Right ventricle myocardium superior (tissue), 1 donor: ENCODE data around the gene HBP1. TPM values are rescaled to one million over a fixed set of nuclear protein-coding genes. Genes with fewer than 3 reads are reported as not detected.
"Not testable (repeated sequence)": the region's sequence is repeated elsewhere in the genome, so short reads cannot be mapped to it uniquely, and the experiment has no call there.

Experiments
- ATAC-seq: fragments of 200-7000 bp; cut with Tn5 transposase; one replicate; pipeline ENCODE4 v1.9.1; 2020; ENCODE audit warnings: mild to moderate bottlenecking; ENCODE audit not compliant: poor library complexity
- DNase-seq: peaks from one replicate; pipeline ENCODE4 v3.0.0-alpha.2; 2020
- intact Hi-C: fragments of 100-400 bp; cut with DNase I; formaldehyde crosslinking; loops from one replicate; pipeline ENCODE4 v1.11.2; 2022
- long read RNA-seq: library from polyadenylated mRNA; unstranded; transcript quantifications from one replicate; pipeline ENCODE4 v2.0.0, GENCODE V29; 2021
- total RNA-seq: library from RNA; stranded (reverse); fragmentation: NEBNext Ultra II Directional; extraction: Animal tissue kit (Norgen Biotek cat#: 25700); gene quantifications from one replicate; pipeline ENCODE4 v1.2.1, GENCODE V29; 2021
- donor health status: DM: no; HTN: yes; CAD: no; lungs with severe emphysema.

The HBP1 gene, protein sequence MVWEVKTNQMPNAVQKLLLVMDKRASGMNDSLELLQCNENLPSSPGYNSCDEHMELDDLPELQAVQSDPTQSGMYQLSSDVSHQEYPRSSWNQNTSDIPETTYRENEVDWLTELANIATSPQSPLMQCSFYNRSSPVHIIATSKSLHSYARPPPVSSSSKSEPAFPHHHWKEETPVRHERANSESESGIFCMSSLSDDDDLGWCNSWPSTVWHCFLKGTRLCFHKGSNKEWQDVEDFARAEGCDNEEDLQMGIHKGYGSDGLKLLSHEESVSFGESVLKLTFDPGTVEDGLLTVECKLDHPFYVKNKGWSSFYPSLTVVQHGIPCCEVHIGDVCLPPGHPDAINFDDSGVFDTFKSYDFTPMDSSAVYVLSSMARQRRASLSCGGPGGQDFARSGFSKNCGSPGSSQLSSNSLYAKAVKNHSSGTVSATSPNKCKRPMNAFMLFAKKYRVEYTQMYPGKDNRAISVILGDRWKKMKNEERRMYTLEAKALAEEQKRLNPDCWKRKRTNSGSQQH
- 68.9 TPM for total RNA-seq
- long read RNA-seq, transcript HBP1-201 (11 exons, 2,829 nt): minor isoform, 20 of 76 reads
- long read RNA-seq, transcript HBP1-208 (11 exons, 2,704 nt): major isoform, 28 of 76 reads
- long read RNA-seq, partial matches to known transcripts: 13 of 76 reads
- long read RNA-seq, other reads (novel, unspliced or antisense): 15 of 76 reads

DNA sequence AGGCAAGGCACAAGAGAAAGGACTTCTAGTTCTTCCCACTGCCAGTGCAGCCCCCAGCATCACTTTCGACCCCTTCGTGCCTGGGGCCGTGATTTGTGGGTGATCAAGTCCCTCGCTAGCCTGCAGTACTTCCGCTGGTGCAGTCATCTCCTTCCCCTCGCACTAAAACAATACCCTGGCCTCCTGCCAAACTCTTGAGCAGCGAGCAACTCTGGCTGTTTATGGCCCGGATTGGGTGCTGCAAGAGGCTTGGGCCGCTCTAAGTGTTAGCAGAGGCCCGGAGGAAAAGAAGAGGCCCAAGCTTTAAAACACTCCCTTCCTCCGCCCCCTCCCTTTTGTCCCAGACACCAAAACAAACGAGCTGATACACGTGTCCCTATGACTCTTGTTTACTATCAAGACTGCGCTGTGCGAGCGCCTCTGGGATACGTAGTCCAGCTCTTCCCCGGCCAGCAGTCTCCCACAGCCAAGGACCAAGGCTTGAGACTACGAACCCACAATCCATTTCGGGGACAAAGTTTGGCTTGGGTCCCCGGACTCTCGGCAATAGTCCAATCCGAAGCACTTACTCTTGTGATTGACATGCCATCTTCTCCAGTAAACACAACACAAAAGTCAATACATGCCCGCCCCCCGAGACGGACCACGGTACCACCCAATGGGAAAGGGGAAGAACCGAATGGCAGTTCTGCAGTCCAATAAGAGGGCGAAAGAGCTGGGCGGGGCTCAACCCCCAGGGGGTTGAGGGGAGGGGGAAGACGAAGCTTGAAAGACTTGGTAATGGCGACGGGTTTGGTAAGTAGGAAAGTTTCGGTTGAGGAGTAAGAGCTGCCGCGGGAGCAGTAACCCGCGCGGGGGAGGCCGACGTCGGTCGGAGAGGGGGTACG is at the start of gene HBP1:
TSS of gene HBP1 (plus strand) at position 771 of the 887 bp plus-strand sequence. CDS start 10,891 bp downstream, outside the sequence.
- ATAC-seq: peak; percentile 90
- intact Hi-C loops: no loop called here
- DNase-seq: peak; percentile 98

- intact Hi-C loops: no loop called here
Measured at GRCh38 chr7:107119376-107120105, 49.3 kb upstream of the HBP1 start.

GRCh38 chr7:107122486-107122911 is 46.3 kb upstream of the HBP1 start:
- ATAC-seq (no peak), DNase-seq (no peak)
- intact Hi-C loops: no loop called here

More at GRCh38 chr7:107119376-107120105, 49.3 kb upstream of the HBP1 start:
- peak; percentile 56 for ATAC-seq
- DNase-seq: no peak

DNA sequence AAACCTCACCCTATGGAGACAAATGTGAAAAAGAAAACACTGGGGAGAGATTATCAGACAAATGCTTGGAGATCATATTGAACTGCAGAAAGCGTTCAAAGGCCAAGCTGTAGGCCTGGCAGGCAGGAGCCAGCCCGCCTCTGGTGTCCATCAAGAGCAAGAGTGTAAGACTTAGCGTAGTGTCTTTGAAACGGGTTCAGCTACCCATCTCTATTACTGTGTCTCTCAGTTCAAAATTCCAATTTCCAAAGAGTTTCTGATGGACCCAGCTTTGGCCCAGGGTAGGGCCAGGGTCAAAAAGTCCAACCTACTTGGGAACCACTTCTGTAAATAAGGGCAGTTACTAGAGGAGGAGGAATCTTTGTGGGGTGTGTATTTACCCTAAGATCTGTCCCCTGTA is 45.4 kb upstream of the HBP1 start:
- intact Hi-C loops: no loop called here
- DNase-seq (no peak), ATAC-seq (no peak)

DNA sequence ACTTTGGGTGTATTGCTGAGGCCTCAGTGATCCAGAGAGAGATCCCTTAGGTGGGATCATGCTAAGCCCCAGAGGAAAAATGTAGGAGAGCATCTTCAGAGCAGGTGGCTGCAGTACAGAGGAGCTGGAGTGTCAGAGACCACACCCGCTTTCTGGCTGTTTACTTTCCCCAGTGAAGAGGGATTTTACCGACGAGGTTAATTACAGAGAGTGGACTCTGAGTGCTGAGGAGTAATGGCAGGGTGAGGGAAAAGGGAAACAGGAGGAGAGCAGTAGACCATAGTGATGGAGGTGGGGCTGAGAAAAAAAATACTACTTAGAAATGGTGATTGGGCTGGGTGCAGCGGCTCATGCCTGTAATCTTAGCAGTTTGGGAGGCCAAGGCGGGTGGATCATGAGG is 43.3 kb upstream of the HBP1 start:
- no peak for ATAC-seq
- intact Hi-C loops: no loop called here
- DNase-seq: no peak

DNA sequence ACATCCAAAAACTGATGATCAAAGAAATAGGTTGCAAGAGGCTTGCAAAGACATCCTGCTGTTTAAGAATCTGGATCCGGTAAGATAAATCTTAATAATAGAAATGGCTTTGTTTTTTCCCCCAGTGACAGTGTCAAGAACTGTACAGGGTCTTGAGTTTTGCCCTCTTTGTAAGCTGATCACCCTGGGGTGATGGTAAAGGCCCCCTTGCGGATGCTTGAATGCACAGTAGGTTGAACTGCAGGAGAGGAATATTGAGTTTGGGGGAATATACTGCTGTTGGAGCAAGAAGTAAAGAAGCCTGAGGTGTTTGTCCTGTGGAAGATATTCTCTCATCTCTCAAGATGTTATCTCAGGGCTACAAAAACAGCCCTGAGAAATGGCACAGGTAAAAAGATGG is 40.6 kb upstream of the HBP1 start:
- intact Hi-C loops: no loop called here
- no peak for ATAC-seq
- no peak for DNase-seq

DNA sequence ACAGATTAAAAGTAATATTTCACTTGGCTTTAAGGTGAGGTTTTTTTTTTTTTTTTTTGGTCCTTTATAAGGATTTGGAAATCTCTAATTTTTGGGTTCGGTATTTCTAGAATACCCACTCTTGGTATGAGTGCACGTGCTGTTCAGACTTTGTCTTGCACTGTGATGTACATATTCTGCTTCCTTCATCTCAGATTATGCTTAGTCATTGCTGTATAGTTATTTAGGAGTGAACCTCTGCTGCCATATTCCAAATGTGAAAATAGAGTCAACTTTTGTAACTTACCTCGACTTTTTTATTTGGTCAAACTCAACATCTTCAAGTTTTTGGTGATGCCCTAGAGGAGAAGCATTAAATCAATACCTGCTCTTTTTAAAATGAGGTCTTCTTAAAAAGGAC is 40.1 kb upstream of the HBP1 start:
- no peak for DNase-seq
- intact Hi-C loops: no loop called here
- ATAC-seq: no peak

DNA sequence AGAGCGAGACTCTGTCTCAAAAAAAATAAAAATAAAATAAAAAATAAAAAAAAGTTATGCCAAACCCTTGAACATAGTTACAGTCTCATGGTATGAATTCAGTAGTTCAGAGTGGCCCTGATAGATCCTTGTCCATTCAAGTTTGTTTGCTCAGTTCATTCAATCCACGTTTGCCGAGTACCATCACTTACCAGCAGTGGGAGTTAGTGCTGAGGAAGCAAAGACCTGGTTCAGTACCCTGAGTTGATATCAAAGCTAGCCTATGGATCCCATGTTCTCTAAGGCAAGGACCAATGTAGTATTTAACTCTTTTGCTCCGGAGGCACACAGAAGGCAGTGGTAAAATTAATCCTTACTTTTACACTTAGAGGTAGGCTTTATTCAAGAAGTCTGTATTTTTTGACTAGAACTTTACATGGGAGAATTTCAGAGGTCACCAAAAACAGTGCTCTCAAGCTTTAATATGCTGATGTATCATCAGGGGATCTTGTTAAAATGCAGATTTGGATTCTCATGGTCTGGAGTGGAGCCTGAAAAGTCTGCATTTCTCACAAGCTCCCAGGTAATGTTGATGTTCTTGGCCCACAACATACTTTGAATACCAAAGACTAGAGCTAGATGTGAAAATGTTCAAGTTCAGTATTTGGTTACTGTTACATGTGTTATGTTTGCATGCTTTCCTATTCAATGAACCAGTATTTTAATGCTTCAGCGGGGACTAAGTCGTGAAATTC is 38.1 kb upstream of the HBP1 start:
- ATAC-seq: no peak
- no peak for DNase-seq
- intact Hi-C loops: no loop called here

- no peak for DNase-seq
- ATAC-seq: no peak
- intact Hi-C loops: no loop called here
Measured at GRCh38 chr7:107133396-107133795, 35.4 kb upstream of the HBP1 start.

- intact Hi-C loops: no loop called here
- DNase-seq (no peak), ATAC-seq (no peak)
Measured at GRCh38 chr7:107138696-107139420, 29.9 kb upstream of the HBP1 start.

- intact Hi-C loops, DNase-seq, ATAC-seq: not testable (repeated sequence)
Measured at GRCh38 chr7:107143875-107144274, 24.9 kb upstream of the HBP1 start.

DNA sequence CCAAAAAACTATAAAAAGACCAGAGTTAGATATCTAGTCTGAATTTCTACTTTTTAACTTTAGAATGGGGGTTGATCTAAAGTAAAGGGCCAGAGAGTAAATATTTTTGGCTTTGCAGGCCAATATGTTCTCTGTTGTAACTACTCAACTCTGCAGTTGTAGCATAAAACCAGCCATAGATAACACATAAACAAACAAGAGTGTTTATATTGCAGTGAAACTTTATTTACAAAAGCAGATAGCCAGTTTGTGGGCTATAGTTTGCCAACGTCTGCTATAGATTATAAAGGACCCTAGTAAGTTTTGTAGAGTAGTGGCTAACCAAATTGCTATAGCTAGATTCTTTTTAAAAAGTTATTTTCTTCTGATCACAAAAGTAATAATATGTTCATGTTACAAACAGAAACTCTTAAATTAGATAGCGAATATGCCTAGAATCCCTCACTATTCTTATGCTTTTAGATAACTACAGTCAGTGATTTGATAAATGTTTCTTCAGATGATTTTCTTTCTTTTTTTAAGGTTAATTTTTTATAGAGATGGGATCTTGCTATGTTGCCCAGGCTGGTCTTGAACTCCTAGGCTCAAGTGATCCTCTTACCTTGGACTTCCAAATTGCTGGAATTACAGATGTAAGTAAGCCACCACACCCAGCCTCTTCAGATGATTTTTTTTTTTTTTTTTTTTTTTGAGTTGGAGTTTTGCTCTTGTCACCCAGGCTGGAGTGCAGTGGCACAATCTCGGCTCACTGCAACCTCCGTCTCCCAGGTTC is 23.6 kb upstream of the HBP1 start:
- ATAC-seq: no peak
- intact Hi-C loops: no loop called here

GRCh38 chr7:107147464-107148393 is 21.1 kb upstream of the HBP1 start:
- ATAC-seq: peak; percentile 81
- intact Hi-C loops: no loop called here

More for the DNA sequence above, 23.6 kb upstream of the HBP1 start:
- no peak for DNase-seq

DNA sequence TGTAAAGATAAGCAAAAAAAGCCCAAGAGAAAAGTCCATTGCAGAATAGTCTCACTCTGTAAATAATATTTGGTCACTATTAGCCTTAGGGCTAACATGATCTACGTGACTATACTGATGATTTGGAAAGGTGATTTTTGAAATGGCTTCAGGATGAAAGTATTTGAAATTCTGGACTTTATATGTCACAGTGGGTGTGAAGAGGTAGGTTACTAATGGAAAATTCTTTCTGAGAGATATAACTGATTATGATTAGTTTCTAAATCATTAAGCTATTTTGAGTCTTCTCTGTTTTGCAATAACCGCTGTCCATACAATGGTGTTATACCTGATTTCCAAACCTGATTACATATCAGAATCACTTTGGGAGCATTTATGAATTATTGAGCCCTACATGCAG is 20.1 kb upstream of the HBP1 start:
- ATAC-seq (no peak), DNase-seq (no peak)
- intact Hi-C loops: no loop called here

More at GRCh38 chr7:107147464-107148393, 21.1 kb upstream of the HBP1 start:
- DNase-seq: no peak

DNA sequence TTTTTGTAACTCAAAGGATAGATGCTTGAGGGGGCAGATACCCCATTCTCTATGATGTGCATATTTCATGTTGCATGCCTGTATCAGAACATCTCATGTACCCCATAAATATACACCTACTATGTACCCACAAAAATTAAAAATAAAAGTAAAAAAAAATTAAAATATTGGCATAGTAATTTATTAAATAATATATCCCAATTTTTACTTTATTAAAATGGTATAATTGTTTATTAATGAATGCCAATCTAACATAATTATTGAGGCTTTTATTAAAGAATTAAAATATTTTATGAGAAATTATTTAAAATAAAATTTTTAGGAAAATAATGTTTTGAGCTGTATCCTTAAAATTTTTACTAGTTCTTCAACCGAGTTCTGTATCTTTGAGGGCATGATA is 18.9 kb upstream of the HBP1 start:
- DNase-seq (no peak), ATAC-seq (no peak)
- intact Hi-C loops: loop anchor here (1.0 to 5.0 kb wide), 2 partner anchors 203 to 358 kb away; no protein-coding TSS in a partner anchor
